ENCODE data around the gene SLC9A8. TPM values are rescaled to one million over a fixed set of nuclear protein-coding genes. Genes with fewer than 3 reads are reported as not detected.

Gene SLC9A8
- total and polyA plus RNA-seq, 2 donors (not counting 1 experiment from before 2014, with no cell fraction given), result 17.8 to 29.7 TPM

- H3K79me2 ChIP-seq (ENCODE audit: control insufficient read depth, insufficient read depth, low read length), result no peaks in the 10 kb centered on the region
- no peaks in the 10 kb centered on the region for H3K36me3 ChIP-seq (replicated peaks in 1 of 2; ENCODE audit: control extremely low read depth in 1 of 2, control insufficient read depth in 1 of 2, extremely low read depth in 1 of 2, insufficient read depth in 2 of 2, low read length in 1 of 2)
- intact Hi-C loops (cut with micrococcal nuclease), result no loop called here
- Mint-ChIP-seq H3K27me3 (peaks cover 4% of the 10 kb centered on the region), H3K9me3 (ENCODE audit: insufficient read depth) (no peaks in the 10 kb centered on the region), H3K27ac (no peak overlapping the region), H3K4me3 (no peak overlapping the region), H3K4me1 (peaks cover 6% of the 10 kb centered on the region)
- ChIA-PET POLR2A (no interaction called here), CTCF (no interaction called here)
- H2AFZ ChIP-seq (ENCODE audit: insufficient read depth, low read depth, low read length, poor library complexity, severe bottlenecking), result no peak overlapping the region
- TF ChIP-seq EZH2 (IDR thresholded peaks at IDR 0.05; ENCODE audit: borderline replicate concordance, insufficient read depth, low read depth, low read length, poor library complexity, severe bottlenecking), result no peak
- TF ChIP-seq, protein P1, sequence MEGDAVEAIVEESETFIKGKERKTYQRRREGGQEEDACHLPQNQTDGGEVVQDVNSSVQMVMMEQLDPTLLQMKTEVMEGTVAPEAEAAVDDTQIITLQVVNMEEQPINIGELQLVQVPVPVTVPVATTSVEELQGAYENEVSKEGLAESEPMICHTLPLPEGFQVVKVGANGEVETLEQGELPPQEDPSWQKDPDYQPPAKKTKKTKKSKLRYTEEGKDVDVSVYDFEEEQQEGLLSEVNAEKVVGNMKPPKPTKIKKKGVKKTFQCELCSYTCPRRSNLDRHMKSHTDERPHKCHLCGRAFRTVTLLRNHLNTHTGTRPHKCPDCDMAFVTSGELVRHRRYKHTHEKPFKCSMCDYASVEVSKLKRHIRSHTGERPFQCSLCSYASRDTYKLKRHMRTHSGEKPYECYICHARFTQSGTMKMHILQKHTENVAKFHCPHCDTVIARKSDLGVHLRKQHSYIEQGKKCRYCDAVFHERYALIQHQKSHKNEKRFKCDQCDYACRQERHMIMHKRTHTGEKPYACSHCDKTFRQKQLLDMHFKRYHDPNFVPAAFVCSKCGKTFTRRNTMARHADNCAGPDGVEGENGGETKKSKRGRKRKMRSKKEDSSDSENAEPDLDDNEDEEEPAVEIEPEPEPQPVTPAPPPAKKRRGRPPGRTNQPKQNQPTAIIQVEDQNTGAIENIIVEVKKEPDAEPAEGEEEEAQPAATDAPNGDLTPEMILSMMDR (IDR thresholded peaks at IDR 0.05), result no peak
- peaks cover 0 to 4% of the 10 kb centered on the region in 2 donors for H3K4me1 ChIP-seq (ENCODE audit: control insufficient read depth in 2 of 2, insufficient read depth in 2 of 2, low read length in 2 of 2)
- no peak overlapping the region for H3K9ac ChIP-seq (ENCODE audit: low read length)
- H3K27me3 ChIP-seq (replicated peaks in 1 of 4; ENCODE audit: control extremely low read depth in 1 of 4, control insufficient read depth in 3 of 4, insufficient read depth in 4 of 4, low read length in 3 of 4), result peaks cover 0 to 2% (median 0%) of the 10 kb centered on the region in 4 experiments
- ATAC-seq (ENCODE audit: low read depth), result no peak
- no peak overlapping the region for H3K4me2 ChIP-seq (replicated peaks; ENCODE audit: low read depth, low read length, poor library complexity, severe bottlenecking)
- H3K4me3 ChIP-seq (ENCODE audit: control extremely low read depth in 1 of 5, extremely low read depth in 1 of 5, insufficient read depth in 1 of 5, low read depth in 2 of 5, low read length in 4 of 5), result no peak overlapping the region
- no peak for DNase-seq
- H3K9me3 ChIP-seq (ENCODE audit: control extremely low read depth in 1 of 3, control insufficient read depth in 2 of 3, insufficient read depth in 1 of 3, low read length in 2 of 3), result no peaks in the 10 kb centered on the region
- no peak overlapping the region for H3K27ac ChIP-seq (ENCODE audit: low read length in 2 of 2)
- WGBS (ENCODE audit: insufficient coverage), result 90% methylated on average over 2 of the region's 5 CpGs
- H4K20me1 ChIP-seq (ENCODE audit: control insufficient read depth, insufficient read depth, low read length, poor library complexity, severe bottlenecking), result no peaks in the 10 kb centered on the region
Observed at GRCh38 chr20:49775229-49775693, 37.4 kb upstream of the SLC9A8 start.

DNA sequence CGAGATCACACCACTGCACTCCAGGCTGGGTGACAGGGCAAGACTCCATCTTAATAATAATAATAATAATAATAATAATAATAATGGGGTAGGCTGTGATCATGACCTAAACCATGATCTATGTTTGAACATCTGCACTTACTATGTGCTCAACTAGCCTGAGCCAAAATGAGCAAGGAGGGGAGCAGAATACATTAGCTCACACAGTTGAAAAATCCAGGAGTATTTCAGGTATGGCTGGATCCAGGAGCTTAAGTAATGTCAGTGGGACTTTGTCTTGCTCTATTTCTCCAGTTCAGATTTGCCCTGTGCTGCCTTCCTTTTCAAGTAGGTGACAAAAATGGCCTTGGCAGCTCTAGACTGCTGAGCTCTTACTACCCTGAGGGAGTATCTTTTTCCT, 32.7 kb upstream of the SLC9A8 start:
- H3K27ac Mint-ChIP-seq, result no peak overlapping the region
- intact Hi-C loops (cut with micrococcal nuclease), result no loop called here
- WGBS (ENCODE audit: insufficient coverage), result no CpG with 5 or more reads among the region's 1 CpG

More for the DNA sequence above, 32.7 kb upstream of the SLC9A8 start:
- H3K4me1 ChIP-seq (ENCODE audit: control insufficient read depth in 2 of 2, insufficient read depth in 2 of 2, low read length in 2 of 2), result peaks cover 0 to 7% of the 10 kb centered on the region in 2 donors
- no peak overlapping the region for H2AFZ ChIP-seq (ENCODE audit: insufficient read depth, low read depth, low read length, poor library complexity, severe bottlenecking)
- ChIA-PET CTCF (interaction anchor here (0.6 to 0.9 kb wide), 2 partner anchors 22 to 74 kb away, joined by 3 read pairs; no protein-coding TSS in a partner anchor), POLR2A (interaction anchor here (0.7 kb wide), 1 partner anchor 21 kb away, joined by 3 read pairs; no protein-coding TSS in a partner anchor)
- peaks cover 6% of the 10 kb centered on the region for H3K4me1 Mint-ChIP-seq
- H3K27me3 Mint-ChIP-seq, result no peaks in the 10 kb centered on the region
- H3K27ac ChIP-seq (ENCODE audit: low read length in 2 of 2), result no peak overlapping the region
- no peaks in the 10 kb centered on the region for H3K9me3 ChIP-seq (ENCODE audit: control extremely low read depth in 1 of 3, control insufficient read depth in 2 of 3, insufficient read depth in 1 of 3, low read length in 2 of 3)
- DNase-seq, result no peak
- no peak overlapping the region for H3K4me3 ChIP-seq (ENCODE audit: control extremely low read depth in 1 of 5, extremely low read depth in 1 of 5, insufficient read depth in 1 of 5, low read depth in 2 of 5, low read length in 4 of 5)
- H3K4me3 Mint-ChIP-seq, result no peak overlapping the region
- H4K20me1 ChIP-seq (ENCODE audit: control insufficient read depth, insufficient read depth, low read length, poor library complexity, severe bottlenecking), result no peaks in the 10 kb centered on the region
- no peaks in the 10 kb centered on the region for H3K79me2 ChIP-seq (ENCODE audit: control insufficient read depth, insufficient read depth, low read length)
- H3K9ac ChIP-seq (ENCODE audit: low read length), result no peak overlapping the region
- no peaks in the 10 kb centered on the region for H3K27me3 ChIP-seq (replicated peaks in 1 of 4; ENCODE audit: control extremely low read depth in 1 of 4, control insufficient read depth in 3 of 4, insufficient read depth in 4 of 4, low read length in 3 of 4)
- no peaks in the 10 kb centered on the region for H3K9me3 Mint-ChIP-seq (ENCODE audit: insufficient read depth)
- no peak for ATAC-seq (ENCODE audit: low read depth)
- no peak overlapping the region for H3K4me2 ChIP-seq (replicated peaks; ENCODE audit: low read depth, low read length, poor library complexity, severe bottlenecking)
- no peaks in the 10 kb centered on the region for H3K36me3 ChIP-seq (replicated peaks in 1 of 2; ENCODE audit: control extremely low read depth in 1 of 2, control insufficient read depth in 1 of 2, extremely low read depth in 1 of 2, insufficient read depth in 2 of 2, low read length in 1 of 2)
- TF ChIP-seq, protein P1 (IDR thresholded peaks at IDR 0.05), result no peak
- no peak for TF ChIP-seq EZH2 (IDR thresholded peaks at IDR 0.05; ENCODE audit: borderline replicate concordance, insufficient read depth, low read depth, low read length, poor library complexity, severe bottlenecking)

Measured in B cell (primary cell).